DOHH2 (cell line): ENCODE results near the gene C2CD3.

ENCODE experiments used
- CTCF ChIP-seq: fragments of 200-600 bp; sonication (generic); IDR thresholded peaks from one replicate; pipeline ENCODE4 v1.5.1; 2014; ENCODE audit warnings: antibody characterized with exemption, mild to moderate bottlenecking, low read depth, low read length; ENCODE audit not compliant: poor library complexity, severe bottlenecking
- EZH2phosphoT487 ChIP-seq: fragments of 200-600 bp; sonication (generic); IDR thresholded peaks from 2 replicates; pipeline ENCODE4 v1.6.1; 2017; ENCODE audit warnings: borderline replicate concordance, mild to moderate bottlenecking, antibody characterized with exemption, low read length, moderate library complexity, mixed read lengths

GRCh38 chr11:74133436-74133835, 37.4 kb downstream of the C2CD3 start:
- TF ChIP-seq CTCF (no peak), EZH2phosphoT487 (no peak)
